ENCODE data around the gene GRID2. TPM values are rescaled to one million over a fixed set of nuclear protein-coding genes. Genes with fewer than 3 reads are reported as not detected.

GRID2 gene
- total RNA-seq, 2 donors from 2014 or later: not detected

DNA sequence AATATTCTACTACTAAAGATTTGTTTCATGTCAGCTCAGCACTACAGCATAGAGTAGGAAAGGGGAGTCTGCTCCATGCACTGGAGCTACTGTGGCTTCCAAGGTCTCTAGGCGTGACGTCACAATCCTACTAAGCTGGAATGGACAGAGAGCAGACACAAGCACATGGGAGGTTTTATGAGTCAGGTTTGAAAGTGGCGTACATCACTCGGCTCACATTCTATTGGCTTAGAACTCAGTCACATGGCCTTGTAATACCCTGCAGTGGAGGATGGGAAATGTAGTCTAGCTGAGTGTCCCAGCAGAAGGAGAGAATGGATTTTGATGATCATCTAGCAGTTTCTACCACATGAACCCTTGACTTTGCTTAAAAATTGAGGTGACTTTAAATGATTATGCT lies 899.9 kb downstream of the GRID2 start:
- no peak for DNase-seq
- Histone ChIP-seq H3K36me3 (no peaks in the 10 kb centered on the region), H3K9ac (ENCODE audit: low read depth in 2 of 2, low read length in 2 of 2) (no peak overlapping the region), H3K27ac (no peak overlapping the region), H3K27me3 (no peaks in the 10 kb centered on the region), H3K9me3 (no peaks in the 10 kb centered on the region), H3K4me1 (no peaks in the 10 kb centered on the region), H3K4me3 (no peak overlapping the region)
- TF ChIP-seq, protein P1, sequence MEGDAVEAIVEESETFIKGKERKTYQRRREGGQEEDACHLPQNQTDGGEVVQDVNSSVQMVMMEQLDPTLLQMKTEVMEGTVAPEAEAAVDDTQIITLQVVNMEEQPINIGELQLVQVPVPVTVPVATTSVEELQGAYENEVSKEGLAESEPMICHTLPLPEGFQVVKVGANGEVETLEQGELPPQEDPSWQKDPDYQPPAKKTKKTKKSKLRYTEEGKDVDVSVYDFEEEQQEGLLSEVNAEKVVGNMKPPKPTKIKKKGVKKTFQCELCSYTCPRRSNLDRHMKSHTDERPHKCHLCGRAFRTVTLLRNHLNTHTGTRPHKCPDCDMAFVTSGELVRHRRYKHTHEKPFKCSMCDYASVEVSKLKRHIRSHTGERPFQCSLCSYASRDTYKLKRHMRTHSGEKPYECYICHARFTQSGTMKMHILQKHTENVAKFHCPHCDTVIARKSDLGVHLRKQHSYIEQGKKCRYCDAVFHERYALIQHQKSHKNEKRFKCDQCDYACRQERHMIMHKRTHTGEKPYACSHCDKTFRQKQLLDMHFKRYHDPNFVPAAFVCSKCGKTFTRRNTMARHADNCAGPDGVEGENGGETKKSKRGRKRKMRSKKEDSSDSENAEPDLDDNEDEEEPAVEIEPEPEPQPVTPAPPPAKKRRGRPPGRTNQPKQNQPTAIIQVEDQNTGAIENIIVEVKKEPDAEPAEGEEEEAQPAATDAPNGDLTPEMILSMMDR (IDR thresholded peaks at IDR 0.05): no peak
- intact Hi-C loops (cut with DNase I): no loop called here

DNA sequence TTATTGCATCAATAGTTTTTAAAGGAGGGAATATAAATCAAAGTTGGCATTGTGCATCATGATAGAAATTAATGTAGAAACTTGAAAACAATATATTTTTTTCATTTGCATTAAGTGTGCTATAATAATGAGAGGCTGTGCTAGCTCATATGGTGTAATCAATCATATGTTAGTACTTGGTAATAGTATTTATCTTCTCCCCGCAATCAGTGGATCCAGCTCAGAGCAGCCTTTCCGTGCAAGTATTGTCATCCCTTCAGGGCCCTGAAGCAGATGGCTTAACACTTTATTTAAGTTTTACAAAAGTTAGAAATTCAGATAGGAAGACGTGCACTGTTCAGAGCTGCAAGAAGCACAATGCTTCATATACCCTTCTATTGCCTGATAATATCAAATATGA lies 908.5 kb downstream of the GRID2 start:
- Histone ChIP-seq H3K27me3 (no peaks in the 10 kb centered on the region), H3K36me3 (no peaks in the 10 kb centered on the region), H3K27ac (no peak overlapping the region), H3K9me3 (no peaks in the 10 kb centered on the region), H3K4me1 (no peaks in the 10 kb centered on the region), H3K9ac (ENCODE audit: low read depth in 2 of 2, low read length in 2 of 2) (no peak overlapping the region), H3K4me3 (no peak overlapping the region)
- intact Hi-C loops (cut with DNase I): no loop called here
- no peak for DNase-seq
- TF ChIP-seq, protein P1 (IDR thresholded peaks at IDR 0.05): no peak

DNA sequence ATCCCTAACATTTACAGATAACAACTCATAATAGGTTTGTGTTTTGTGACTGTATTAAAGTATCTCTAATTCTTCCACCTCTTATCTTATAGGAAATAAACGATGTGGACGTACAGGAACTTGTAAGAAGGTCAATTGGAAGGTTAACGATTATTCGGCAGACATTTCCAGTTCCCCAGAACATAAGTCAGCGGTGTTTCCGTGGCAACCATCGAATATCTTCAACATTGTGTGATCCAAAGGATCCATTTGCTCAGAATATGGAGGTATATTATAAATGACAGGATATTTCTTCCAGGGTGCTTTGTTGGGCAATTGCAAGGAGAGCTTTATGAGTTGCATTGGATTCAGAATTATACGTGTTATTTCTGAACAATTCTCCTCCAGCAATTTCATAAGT lies 912.9 kb downstream of the GRID2 start:
- H3K4me1 ChIP-seq: no peaks in the 10 kb centered on the region
- no peaks in the 10 kb centered on the region for H3K27me3 ChIP-seq
- no peak overlapping the region for H3K9ac ChIP-seq (ENCODE audit: low read depth in 2 of 2, low read length in 2 of 2)
- intact Hi-C loops (cut with DNase I): no loop called here
- no peaks in the 10 kb centered on the region for H3K36me3 ChIP-seq
- H3K27ac ChIP-seq: no peak overlapping the region
- H3K9me3 ChIP-seq: no peaks in the 10 kb centered on the region
- TF ChIP-seq, protein P1 (IDR thresholded peaks at IDR 0.05): no peak
- no peak overlapping the region for H3K4me3 ChIP-seq
- no peak for DNase-seq

DNA sequence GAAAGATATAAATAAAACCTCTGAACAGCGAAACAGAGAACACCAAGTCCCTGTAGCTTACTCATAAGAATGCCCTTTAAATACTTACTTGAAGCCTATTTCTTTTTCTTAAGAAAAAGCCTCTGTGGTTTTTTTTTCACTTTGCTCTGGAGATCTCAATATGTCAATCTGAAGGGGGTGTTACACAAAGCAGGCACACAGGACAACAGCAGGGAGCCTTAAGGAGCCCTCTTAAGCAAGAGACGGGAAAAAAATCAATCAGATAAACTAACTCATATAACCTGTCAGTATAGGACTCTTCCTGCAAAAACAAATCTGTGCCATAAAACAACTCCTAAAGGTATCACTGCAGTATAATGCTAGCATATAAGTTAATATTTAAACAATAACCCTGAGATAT lies 913.7 kb downstream of the GRID2 start:
- Histone ChIP-seq H3K27me3 (no peaks in the 10 kb centered on the region), H3K4me3 (no peak overlapping the region), H3K36me3 (no peaks in the 10 kb centered on the region), H3K9me3 (no peaks in the 10 kb centered on the region), H3K4me1 (no peaks in the 10 kb centered on the region), H3K27ac (no peak overlapping the region), H3K9ac (ENCODE audit: low read depth in 2 of 2, low read length in 2 of 2) (no peak overlapping the region)
- intact Hi-C loops (cut with DNase I): no loop called here
- TF ChIP-seq, protein P1 (IDR thresholded peaks at IDR 0.05): no peak
- no peak for DNase-seq

DNA sequence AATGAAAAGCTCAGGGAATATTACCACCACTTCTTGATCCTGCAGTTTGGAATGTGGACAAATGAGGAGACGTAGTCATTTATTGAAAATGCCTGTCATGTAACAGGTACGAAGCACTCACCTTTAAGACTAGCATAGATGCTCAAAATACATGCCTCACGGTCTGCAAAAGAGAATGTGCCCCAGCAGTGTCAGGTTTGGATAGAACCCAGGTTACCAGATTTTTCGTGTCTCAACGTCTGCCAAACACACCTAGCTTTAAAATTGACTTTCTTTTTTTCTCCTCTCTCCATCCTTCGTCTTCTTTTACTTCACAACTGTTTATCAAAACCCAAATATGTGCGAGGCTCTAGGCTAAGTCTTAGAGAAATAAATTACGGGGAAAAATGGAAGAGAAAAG lies 918.0 kb downstream of the GRID2 start:
- Histone ChIP-seq H3K9ac (ENCODE audit: low read depth in 2 of 2, low read length in 2 of 2) (no peak overlapping the region), H3K36me3 (no peaks in the 10 kb centered on the region), H3K4me1 (no peaks in the 10 kb centered on the region), H3K27me3 (no peaks in the 10 kb centered on the region), H3K9me3 (no peaks in the 10 kb centered on the region), H3K27ac (no peak overlapping the region), H3K4me3 (no peak overlapping the region)
- intact Hi-C loops (cut with DNase I): no loop called here
- TF ChIP-seq, protein P1 (IDR thresholded peaks at IDR 0.05): no peak
- no peak for DNase-seq

DNA sequence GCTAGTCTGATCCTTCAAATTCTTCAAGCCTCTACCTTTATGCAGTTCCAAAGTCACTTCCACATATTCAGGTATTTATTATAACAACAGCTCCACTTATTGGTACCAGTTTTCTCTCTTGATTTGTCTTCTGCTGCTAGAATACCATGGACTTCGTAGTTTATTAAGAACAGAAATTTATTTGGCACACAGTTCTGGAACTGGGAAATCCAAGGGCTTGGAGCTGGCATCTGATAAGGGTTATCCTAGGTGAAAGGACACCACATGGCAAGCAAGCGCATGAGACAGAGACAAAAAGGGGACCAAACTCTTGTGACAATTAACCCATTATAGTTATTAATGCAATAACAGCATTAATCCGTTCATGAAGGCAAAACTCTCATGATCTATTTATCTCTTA lies 924.3 kb downstream of the GRID2 start:
- no peaks in the 10 kb centered on the region for H3K4me1 ChIP-seq
- no peaks in the 10 kb centered on the region for H3K36me3 ChIP-seq
- H3K9ac ChIP-seq (ENCODE audit: low read depth in 2 of 2, low read length in 2 of 2): no peak overlapping the region
- TF ChIP-seq, protein P1 (IDR thresholded peaks at IDR 0.05): no peak
- no peak overlapping the region for H3K27ac ChIP-seq
- no peaks in the 10 kb centered on the region for H3K9me3 ChIP-seq
- H3K4me3 ChIP-seq: no peak overlapping the region
- no peak for DNase-seq
- intact Hi-C loops (cut with DNase I): no loop called here
- H3K27me3 ChIP-seq: no peaks in the 10 kb centered on the region
